ENCODE measurements around the gene KRTAP17-1.
A peak's percentile ranks its signal among the peaks of the same experiment; 100 is the strongest.

Gene KRTAP17-1

DNA sequence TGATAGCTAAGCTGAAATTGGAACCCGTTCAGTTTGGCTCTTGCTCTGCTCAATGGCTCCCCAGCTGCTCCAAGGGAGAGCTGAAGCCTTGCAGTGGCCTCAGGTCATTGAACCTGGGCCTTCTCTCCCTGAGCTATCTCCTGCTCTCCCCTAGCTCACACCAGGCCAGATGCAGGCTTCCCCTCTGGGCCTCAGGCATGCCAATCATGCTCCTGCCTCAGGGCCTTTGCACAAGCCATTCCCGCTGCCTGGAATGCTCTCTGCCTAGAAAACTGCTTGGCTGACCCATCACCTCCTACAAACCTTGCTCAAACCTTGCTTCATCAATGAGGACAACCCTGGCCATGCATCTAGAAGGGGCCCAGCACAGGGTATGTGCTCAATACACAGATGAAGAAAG lies 16.7 kb upstream of the KRTAP17-1 start:
- no peak for DNase-seq

DNA sequence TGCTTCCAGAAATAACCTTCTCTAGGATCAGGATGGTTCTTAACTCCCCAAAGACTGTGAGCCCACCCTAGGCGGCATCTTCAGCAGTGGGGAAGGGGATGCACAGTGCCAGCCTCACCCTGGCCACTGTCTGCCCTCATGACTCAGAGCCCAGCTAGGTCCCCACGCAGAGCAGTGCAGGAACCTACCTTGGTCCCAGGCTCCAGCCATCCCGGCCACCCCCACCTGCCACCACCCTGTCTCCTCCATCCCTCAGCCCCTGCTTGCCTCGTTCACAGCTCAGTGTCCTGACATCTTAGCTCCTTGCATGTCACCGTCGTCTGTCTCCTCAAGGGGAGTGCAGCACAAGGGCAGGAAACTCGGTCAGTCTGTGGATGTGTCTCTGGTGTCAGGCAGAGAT lies 16.1 kb upstream of the KRTAP17-1 start:
- no peak for DNase-seq

DNA sequence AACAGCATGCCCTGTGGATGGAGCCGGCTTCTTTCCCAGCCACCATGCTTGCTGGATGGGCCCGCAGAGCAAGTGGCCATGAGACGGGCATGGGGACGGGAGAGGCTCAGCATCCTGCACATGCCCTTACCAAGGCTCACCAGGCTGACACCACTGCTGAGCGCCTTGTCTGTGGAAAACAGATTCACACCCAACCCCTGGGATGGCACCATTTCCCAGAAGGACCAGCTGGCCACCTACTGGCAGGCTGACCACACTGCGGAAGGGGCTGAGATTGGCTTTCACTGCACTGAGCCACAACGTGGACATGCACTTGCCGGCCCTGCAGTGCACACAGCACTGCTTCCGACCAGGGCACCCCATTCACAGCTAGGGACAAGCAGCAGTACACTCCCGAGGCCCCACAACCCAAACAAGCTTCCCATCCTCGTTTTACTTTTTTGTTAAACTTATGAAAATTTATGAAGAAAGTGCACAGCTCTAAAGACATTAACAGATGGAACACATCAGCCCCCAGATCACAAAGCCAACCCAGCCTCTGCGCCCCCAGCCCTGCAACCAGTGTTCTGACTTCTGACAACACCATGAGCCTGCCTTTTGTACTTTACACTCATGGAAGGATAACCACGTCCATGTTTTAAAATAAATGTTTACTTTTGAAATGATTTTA lies 13.9 kb upstream of the KRTAP17-1 start:
- DNase-seq, result no peak

DNA sequence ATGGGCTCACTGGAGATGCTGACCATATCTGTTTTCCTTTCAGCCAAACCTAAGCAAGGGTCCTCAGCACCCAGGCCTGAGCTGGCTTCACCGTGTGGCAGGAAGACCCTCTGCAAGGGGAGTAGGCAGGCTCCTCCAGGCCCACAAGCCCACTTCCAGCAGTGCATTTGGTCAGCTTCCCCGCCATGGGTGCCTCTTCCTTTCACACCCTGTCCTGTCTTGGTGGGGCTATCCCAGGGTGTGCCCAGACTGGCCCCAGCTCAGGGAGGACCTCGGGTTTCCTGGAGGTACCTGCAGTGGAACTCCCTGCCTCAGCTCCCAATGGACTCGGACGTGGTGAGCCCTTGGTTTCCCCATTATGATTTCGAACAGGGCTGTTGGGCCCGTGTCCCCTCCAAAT lies 12.7 kb upstream of the KRTAP17-1 start:
- no peak for DNase-seq

DNA sequence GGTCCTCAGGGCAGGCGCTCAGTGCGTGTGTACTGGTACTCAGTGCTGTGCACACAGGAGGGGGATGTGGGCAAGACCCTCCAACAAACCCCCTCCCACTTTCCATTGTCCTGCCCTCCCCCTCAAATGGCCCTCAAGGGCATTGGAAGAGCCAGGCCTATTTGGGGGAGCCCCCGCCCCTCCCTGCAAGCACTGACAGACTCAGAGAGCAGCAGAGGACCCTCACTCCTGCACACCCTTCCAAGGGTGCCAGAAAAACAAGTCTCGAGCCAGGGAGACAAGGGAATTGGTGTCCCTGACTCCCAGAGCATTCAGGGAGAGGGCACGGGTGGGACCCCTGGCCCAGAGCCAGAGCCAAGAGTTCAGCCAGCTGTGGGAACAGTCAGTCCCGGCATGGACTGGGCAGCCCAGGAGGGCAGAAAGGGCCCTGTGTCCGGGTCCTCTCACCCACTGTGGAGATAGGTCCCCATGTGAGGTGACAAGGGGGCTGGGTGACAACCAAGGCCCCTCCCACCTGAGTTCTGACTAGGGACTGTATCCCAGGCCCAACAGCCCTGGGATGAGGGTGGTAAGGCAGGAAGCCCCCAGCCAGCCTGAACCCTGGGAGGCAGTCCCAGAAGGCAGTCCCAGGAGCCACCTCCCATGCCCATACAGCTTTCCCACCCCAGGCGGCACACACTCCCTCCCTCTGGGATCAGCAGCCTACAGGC lies 12.1 kb upstream of the KRTAP17-1 start:
- DNase-seq, result no peak

DNA sequence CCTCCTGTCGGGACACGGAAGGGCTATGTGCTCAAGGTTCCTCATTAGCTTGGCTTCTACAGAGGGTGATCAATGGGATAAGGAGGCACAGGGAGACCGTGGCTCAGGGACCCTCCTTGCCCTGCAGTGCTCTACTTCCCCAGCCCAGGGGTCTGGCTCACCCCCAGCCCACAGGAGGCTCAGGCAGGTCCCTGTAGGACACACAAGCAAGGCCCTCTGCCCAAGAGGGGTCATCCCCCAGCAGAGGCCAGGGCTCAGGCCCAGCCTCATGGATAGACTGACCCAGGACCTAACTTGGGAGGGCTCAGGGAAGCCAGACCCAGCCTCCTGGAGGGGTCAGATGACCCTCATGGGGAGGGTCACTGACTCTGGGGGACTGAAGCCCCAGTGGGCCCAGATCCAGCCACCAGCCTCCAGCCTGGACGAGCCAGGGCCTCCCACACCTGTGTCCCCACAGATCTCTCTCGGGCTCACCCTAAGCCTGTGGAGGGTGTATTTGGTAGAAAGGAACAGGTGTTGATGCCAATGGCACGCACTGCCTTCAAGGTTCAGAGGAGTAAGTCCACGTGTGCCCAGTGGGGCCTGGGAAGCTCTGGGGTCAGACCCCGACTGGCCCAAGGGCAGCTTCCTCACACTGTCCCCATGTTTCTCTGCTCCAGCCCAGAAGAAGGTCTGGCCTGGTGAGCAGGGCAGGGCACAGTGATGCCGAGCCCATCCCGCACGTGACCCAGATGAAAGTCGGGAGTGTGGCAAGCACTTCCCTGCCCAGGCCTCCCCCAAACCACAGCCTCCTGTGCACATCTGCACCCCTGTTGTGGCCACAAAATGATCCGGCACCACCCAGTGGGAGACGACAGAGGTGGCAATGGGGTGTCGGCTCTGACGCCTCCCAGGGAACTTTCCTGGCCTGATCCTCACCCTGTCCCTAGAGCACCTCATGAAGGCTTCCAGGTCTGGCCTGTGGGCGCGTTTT lies 10.9 kb upstream of the KRTAP17-1 start:
- no peak for DNase-seq

DNA sequence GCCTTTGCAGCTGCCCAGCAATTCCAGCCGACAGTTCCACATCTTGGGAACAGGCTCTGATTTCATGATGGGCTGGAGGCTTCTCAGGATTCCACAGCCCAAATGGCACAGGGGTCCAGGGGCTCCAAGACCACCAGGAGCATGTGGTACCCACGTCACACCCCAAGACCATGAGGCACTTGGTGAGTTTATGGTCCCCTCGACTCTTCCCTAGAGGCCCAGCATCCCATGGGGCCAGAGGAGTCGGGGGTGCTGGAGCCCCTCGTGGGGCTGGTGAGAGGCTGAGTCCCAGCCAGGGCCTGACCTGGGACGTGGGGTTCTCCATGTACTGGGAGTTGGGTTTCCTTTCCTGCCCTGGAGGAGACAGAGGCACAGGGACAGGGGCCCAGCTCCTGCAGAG lies 10.1 kb upstream of the KRTAP17-1 start:
- DNase-seq, result no peak

DNA sequence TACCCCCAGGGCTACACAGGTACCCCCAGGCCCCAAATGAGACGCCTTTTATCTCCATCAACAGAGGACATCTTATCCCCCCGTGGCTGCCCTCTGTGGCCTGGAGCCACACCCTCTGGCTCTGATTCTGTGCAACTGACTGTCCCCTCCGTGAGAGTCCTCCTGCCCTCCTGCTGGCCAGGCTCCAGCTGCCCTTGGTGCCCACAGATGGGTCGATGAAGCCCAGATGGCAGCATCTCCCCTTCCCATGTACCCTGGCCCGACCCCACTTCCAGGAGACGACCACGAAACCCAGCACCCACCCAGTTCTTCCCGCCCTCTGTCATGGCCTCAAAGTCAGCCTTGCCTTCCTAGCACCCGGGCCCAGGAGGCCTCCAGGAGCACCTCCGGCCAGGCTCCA lies 9.6 kb upstream of the KRTAP17-1 start:
- no peak for DNase-seq

DNA sequence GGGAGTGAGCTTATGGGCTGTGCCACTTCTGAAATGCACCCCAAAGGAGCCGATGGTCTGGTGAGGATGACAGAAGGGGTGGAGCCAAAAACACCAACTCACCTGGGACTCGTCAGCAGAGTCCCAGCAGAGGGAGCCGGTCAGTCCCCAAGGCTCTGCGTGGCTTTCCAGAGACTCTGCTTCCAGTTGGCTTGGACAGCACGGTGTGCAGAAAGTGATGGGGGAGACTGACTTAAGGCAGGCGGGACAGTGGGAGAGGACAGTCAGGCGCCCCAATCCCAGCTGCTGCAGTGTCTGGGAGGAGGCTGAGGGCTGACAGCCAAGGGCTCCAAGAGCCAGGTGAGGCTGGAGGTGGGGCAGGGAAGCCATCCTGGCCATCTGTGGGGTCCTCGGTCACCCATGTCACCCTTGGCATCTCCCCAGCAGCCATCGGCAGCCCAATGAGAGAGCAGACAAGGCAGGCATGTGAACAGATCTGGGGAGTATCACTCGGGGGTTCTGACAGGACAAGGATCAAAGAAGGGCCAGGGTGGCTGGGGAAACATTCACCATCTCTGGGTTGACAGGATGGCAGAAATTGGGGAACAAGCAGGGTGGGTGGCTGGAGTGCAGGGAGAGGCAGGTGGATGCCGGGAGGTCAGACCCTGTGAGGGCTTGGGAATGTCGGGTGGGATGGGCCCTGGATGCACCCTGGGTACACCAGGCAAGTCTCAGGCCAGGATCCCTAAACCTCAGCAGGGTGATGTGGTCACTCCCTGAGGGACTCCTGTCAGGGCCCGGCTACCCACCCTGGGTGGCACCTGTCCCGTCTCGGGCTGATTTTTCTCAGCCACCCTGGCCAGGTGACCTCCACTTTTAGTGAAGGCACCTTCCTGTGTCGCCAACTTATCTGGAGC lies 8.9 kb upstream of the KRTAP17-1 start:
- no peak for DNase-seq

DNA sequence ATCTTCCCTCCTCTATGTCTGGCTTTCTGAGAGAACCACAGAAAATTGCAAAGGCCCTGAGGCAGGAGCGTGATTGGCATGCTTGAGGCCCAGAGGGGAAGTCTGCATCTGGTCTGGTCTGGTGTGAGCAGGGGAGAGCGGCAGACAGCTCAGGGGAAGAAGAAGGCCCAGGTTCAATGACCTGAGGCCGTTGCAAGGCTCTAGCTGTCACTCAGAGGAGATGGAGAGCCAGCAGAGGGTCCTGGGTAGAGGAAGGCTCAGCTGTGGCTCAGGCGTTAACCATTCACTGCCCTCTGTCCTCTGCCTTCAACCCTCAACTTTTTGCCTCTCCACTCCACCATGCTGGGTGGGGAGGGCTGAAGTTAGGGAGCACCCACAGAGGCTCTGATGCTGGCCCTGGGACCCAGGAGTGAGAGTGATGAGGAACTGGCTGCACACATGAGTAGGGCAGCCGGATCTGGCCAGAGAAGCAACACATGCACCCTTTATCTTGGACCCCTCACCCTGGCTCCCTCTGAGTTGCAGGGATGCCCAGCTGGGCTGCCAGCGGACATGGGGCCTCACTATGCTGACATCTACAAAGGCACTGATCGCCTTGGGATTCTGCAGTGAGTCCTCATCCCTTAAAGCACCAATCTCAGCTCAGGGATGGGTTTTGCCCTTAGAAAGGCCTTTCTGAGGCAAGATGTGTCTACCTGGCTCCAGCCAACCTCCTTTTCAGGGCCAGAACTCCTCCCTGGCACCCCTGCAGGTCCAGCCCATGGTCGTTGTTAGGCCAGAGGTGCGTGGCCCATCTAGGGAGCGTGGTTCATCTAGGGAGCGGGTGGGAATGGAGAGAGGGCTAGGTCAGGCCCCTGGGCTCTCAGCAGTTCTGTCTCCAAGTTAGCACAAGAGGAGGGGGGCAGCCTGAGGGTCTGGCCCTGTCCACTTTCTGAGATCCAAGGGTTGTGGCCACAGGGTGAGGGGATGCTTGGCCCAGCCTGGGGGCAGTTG lies 7.7 kb upstream of the KRTAP17-1 start:
- no peak for DNase-seq

DNA sequence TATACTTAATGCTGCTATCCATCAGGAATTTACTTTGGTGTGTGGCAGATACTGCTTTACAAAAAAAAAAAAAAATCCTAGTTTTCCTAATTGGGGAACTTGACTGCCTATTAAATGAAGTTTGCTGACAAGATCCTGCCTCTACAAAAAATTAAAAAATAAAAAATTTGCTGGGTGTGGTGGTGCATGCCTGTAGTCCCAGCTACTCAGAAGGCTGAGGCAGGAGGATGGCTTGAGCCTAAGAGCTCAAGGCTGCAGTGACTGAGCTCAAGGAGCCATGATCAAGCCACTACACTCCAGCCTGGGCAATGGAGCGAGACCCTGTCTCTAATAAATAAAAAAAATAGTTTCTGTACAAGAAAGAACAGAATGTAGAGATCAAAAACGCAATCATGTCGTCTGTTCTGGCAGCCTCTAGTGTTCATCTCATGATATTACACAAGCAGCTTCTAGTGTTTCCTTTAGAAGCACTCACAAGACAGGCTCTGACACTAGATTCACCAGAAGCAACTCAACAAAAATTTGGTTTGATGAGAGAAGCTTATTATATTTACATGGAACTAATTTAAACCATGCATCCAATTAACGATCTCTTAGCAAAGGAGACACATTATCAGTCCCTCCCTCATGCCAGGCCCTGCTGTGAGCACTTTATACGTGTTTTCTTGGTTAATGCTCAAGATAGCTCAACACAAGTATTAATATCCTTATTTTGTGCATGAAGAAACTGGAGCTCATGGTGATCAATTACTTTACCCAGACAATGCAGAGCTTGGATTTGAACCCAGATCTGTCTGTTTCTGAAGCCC lies 6.8 kb upstream of the KRTAP17-1 start:
- DNase-seq, result peak; percentile 23

DNA sequence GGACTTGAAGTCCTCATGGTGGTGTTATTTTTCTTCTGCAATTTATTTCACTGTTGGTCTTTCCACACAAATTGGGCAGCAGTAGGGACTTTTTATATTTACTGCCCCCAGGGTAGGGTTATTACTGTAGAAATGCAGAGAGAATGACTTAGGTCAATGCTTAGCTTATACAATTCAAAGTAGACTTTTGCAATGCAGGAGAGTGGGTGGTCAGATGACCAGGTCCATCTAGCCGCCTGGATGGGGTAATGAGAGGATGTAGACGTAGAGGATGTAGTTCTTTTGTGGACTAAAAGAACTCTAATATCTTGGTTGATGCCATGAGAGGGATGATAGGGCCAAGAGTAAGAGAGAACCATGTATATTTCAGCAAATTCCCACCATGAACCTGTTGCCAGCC lies 2.7 kb upstream of the KRTAP17-1 start:
- DNase-seq, result no peak

DNA sequence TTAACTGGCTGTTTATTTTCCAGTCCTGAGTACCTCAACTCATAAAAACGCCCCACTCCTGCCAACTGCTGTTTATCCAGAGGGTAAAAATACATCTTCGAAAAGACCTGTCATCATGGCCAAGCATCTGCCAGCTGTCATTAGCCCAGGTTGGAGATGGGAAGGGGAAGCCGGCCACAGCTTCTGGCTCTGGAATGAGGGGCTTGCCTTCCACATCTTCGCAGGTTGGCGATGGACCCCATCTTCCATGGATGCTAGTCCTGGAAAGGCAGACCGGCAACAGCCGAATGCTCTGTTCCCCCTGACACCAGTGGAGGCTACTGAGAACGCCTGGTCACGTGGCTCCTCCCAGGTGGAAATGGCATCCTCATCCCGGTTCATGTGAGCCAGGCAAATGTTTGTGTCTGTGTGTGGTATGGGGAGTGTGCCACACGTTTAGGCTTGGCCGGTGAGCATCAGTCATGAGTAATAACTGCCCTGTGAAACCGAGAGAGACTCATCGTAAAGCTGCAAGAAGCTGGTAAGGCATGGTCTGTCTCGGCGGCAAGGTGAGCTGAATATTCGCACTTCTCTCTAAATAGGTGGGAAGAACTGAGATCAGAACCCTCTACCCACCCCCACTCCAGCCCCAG lies 420 bp upstream of the KRTAP17-1 start:
- no peak for DNase-seq

DNA sequence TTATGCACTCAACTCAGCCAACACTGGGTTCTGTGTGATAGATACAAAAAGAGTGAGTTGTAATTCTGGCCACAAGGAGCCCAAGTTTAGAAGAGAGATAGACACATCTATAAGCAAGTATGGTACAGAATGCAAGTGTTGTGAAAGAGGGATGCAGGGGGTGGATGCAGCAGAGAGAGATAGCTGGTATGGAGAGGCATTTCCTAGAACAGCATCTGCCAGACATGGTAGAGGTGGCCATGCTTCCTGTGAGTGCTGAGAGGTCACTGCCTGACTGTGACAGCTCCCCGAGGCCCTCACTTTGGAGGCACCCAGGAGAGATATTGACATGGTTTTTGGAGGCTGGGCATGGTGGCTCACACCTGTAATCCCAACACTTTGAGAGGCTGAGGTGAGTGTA lies 4.4 kb downstream of the KRTAP17-1 start:
- no peak for DNase-seq

DNA sequence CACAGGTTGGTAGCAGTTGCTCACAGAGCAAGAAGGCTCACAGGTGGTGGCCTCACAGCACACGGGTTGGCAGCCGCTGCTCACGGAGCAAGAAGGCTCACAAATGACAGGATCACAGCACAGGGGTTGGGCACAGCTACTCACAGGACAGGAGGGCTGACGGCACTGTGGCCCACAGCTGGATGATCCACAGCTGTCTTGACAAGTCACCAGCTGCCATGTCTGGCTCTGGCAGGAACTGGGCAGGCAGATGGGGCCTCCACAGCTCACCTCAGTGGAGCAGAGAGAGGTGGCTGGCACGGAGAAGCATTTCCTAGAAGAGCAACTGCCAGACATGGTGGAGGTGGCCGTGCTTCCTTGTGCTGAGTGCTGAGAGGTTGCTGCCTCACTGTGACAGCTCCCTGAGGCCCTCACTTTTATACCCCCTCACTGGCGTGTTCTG lies 6.6 kb downstream of the KRTAP17-1 start, which contains the start of gene KRTAP16-1:
Gene KRTAP16-1, minus strand, starts transcription at position 392 of the 442 bp plus-strand sequence. Its CDS starts 56 bp downstream, at position 336.
- DNase-seq, result no peak

DNA sequence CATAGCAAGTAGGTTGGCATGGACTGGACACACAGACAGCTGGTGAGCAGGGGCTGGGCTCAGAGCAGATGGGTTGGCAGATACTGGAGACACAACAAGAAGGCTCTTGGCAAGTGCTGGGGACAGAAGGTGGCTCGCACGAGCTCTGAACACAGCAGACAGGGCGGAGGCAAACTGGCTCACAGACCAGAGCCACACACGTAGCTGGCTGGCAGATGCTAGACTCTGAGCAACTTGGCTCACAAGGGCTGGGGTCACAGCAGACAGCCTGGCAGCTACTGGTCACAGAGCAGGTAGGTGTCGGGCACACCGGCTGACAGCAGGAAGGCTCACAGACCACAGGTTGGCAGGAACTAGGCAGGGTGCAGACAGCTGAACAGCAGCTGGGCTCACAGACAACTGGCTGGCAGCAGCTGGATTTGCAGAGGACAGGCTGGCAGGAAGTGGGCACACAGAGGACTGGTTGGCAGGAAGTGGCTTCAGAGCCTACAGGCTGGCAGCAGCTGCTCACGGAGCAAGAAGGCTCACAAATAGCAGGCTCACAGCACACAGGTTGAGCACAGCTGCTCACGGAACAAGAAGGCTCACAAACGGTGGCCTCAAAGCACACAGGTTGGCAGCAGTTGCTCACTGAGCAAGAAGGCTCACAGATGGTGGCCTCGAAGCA lies 7.1 kb downstream of the KRTAP17-1 start:
- DNase-seq, result no peak

DNA sequence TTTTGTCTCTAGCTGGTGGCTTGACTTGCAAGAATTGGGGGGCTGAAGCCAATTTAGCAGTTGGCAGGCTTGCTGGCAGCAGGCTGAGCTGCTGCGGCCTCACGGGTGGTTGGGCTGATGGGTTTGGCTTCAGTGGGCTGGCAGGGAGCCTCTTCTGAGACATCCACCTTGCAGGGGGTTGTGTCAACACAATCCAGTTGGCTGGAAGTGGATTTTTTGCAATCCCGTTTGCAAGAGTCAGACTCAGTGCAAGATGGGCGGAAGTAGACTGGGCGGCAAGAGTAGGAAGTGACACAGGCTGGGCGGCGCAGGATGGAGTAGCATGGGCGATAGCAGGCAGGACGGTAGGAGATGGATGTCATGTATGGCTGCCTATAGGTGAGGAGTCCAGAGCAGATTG lies 7.9 kb downstream of the KRTAP17-1 start:
- no peak for DNase-seq

DNA sequence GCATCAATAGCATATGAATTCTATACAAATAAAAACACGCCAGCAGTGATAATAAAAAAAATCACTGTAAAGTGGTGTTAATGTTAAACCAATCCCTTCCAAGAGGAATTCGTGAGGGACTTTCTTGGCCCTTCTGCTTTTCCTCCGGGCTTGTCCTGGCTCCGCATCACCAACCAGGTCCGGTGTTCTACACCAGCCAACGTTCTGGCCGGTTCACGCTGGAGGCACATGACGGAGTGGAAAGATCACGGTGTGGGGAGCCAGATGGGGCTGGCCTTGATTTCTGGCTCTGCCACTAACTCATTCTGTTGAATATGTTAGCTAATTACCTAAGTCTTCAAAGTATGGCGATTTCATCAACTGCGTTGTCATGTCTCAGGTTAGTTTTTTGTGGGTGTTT lies 11.4 kb downstream of the KRTAP17-1 start:
- DNase-seq, result no peak

DNA sequence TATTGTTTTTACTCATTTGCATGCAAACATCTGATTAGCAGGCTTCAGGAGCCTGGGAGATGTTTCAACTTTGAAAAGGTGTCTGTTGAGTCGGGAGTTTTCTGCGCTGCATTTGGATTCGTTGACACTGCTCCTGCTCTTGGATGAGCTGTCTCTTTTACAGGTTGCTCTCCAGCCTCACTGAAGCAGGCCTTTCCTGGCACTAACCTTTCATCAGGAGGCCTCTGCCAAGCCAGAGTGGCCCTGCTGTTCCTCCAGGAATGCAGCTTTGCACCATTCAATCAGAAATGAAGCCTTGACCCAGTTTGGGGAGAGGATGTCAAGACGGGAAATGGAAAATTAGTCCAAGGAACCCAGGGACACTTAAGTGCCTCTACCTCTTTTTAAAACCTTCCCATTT lies 12.5 kb downstream of the KRTAP17-1 start:
- no peak for DNase-seq
